OCI-LY1 (cell line): ENCODE results near the gene ZNF618.

Experiments used
- CTCF ChIP-seq: fragments of 200-600 bp; sonication (generic), shearing (Covaris generic); IDR thresholded peaks from 2 replicates; pipeline ENCODE4 v1.5.1; 2017; ENCODE audit warnings: mild to moderate bottlenecking, antibody characterized with exemption, low read length, moderate library complexity, mixed read lengths
- EZH2 ChIP-seq: fragments of 200-600 bp; sonication (generic), shearing (Covaris generic); IDR thresholded peaks from 2 replicates; pipeline ENCODE4 v1.8.0; 2017; ENCODE audit warnings: borderline replicate concordance, mixed run types, mild to moderate bottlenecking, antibody characterized with exemption, low read length, moderate library complexity, mixed read lengths

GRCh38 chr9:113967380-113967779 is 91.3 kb downstream of the ZNF618 start:
- TF ChIP-seq CTCF (no peak), EZH2 (no peak)
